ENCODE results near the gene CLCN7.

CLCN7 gene

DNA sequence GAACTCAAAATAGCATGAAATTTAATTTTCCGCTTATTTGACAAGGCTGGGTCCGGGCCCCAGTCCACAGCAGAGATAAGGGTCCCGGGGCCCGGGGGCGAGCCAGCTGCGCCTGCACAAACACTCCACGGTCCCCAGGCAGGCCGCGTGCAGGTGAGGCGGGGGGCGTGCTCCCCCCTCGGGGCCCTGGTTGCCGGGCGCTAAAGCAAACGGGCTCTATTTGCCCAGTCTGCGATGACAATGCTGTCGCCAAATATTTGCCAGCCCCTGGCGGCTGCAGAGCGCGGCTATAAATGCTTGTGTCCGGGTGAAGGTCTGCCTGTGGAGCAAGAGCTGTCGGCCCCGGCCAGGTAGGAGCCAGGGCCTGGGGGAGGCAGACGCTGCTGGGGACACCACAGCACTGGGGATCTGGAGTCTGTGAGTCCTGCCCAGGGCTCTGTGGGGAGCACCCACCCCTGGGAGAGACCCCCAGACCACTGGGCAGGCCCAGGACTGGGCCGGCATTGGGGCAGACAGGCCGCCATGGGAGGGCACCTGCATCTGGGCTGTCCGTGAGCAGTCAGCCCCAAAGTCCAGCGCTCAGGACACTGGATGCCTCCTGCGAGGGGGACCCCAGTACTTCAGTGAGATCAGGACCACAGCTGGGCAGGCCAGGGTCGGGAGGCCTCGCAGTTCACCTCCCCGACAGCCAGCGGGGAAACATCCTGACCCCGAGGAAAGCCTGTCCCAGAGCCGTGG, 43.9 kb downstream of the CLCN7 start, which contains the start of gene PERCC1:
Gene PERCC1 (plus strand): TSS at position 320 of the 738 bp plus-strand sequence. CDS start 1,516 bp downstream, outside the sequence.
- no peak for DNase-seq (ENCODE audit: low read depth)

DNA sequence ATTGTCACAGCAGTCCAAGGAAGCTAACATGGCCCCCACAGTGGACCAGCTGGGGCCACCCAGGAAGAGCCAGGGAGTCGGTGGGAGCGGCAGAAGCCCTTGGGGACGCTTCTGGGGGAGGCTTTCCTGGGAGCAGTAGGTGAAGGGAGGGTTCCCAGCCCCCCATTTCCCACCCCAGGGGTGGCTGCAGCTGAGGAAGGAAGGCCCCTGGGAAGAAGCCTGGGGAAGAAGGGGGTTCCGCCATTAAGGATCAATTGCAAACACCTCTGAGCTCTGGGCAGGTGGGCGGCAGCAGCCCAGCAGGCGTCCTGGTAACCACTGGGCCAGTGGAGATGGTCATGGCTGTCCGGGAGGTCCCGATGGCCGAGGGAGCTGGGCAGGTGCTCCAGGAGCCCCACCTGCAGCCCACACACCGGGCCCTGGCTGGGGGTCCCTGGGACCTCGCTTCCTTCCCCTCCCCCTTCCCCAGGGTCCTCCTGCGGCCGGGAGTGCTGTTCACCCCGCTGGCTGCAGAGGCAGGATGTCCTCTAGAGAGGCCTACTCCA, 44.5 kb downstream of the CLCN7 start:
- no peak for DNase-seq (ENCODE audit: low read depth)

DNA sequence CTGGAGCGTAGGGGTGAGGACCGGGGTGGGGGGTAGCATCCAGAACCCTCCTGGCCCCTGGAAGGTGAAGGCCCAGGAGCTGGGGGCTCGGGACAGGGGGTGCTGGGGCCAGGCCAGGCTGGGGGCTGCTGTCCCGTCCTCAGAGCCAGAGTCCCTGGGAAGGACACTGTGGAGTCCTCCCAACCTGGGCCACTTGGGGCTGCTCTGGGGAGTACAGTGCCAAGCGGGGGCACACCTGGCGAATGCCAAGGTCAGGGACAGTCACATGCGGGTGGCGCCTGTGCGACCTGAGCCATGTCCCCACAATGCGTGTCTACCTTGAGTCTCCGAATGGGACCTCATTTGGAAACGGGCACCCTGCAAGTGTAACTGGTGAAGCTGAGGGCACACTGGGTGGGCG, 45.2 kb downstream of the CLCN7 start:
- DNase-seq (ENCODE audit: low read depth): no peak

DNA sequence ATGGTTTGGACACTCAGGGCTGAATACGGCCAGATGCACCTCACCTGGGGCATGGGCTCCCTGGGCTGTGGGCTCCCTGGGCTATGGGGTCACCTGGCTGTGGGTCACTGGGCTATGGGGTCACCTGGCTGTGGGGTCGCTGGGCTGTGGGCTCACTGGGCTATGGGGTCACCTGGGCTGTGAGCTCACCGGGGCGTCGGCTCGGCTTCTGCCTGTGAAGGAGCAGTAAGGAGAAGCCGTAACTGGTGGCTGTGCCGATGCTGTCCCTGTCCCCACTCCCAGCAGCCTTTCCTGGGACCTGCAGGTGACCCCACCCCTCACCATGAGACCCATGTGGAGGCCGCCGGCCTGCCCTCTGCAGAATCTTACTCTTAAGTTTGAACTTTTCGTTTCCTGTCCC, 45.8 kb downstream of the CLCN7 start:
- DNase-seq (ENCODE audit: low read depth): no peak

DNA sequence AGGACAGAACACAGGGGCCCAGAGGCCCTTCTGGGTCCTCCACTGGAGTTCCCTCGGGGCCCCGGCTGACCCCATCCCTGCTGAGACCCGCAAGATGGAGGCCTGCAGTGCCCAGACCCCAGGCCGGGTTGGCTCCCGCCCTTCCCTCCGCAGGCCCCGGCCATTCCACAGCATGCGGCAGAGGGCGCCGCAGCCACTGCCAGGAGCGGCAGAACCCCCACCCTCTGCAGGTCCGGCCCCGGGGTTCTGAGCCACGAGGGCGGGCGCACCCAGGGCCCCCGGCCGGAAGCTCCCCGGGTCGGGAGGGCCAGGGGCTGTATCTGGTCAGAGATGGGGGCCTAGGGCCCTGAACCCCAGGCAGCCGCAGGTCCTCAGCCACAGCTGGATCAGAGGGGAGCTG, 46.3 kb downstream of the CLCN7 start:
- DNase-seq (ENCODE audit: low read depth): peak; percentile 22

DNA sequence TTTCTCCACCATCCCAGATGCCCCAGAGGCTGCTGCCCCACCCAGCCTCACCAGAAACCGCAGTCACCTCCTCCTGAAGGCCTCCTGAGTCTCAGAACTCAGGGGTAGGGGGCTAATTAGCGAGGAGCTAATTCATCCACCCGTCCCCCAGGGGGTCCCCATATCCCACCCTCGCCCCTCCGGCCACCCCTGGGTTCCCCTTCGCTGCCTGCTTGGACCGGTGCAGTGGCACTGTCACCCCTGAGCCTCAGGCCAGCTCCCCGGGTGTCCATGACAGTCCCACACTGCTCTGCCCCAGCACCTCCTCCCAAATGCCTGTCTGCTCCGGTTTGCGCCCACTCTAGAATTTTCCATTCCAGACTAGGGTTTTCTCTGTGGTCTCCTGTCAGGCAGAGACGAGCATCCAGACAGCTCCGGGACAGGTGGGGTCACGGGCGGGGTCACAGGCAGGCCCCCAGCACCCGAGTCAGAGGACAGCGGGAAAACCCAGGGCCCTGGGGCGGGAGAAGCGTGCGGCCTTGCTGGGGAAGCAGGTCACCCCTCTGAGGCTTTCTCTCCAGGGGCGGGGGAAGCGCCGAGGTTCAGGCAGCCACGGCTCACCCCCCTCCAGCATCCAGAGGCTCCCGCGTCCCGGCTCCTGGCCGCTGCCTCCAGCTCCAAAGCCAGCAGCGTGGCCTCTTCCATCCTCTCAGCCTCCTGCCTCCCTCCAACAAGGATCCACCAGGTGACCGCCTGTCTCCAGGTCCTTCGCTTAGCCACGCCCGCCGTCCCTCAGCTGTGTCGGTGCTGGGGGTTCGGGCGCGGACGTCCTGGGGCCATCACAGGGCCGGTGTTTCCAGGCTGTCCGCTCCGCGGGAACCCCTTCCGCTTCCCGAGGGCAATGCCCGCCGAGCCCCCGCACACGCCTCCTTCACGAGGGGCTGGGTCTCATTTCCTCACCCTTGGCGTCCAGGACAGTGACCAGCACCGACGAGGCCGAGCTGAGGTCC, 47.1 kb downstream of the CLCN7 start:
- DNase-seq (ENCODE audit: low read depth): no peak

DNA sequence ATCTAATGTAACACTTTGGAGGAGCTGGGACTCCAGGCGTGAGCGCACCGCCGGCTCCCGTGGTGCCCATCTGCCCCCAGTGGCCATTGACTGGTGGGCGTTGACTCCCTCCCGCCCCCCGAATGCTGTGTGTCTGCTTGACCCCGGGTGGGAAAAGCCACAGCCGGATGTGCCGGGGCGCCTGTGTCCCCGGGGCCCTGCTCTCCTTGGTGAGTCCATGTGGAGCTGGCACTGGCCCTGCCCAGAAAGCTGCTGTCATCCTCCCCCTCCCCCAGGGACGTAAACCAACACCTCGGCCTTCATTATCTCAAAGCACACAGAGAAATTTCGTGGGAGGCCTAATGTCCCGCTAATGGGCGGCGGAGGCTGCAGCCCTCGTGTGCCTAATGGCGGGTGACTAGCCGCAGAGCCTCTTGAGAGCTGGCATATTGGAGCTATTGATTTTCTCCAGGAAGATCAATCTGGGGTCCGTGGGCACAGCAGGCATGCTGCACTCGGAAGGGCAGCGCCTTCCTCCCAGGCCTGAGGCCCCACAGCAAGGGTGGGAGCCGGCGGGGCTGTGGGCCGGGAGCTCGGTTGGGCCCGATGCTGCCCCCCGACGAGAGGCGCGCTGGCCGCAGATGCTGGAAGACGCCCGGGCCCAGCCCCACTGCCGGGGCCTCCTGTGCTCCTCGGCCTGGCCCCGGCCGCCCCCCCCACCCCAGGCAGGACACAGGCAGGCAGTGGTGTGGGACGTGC, 47.9 kb downstream of the CLCN7 start:
- DNase-seq (ENCODE audit: low read depth): no peak

DNA sequence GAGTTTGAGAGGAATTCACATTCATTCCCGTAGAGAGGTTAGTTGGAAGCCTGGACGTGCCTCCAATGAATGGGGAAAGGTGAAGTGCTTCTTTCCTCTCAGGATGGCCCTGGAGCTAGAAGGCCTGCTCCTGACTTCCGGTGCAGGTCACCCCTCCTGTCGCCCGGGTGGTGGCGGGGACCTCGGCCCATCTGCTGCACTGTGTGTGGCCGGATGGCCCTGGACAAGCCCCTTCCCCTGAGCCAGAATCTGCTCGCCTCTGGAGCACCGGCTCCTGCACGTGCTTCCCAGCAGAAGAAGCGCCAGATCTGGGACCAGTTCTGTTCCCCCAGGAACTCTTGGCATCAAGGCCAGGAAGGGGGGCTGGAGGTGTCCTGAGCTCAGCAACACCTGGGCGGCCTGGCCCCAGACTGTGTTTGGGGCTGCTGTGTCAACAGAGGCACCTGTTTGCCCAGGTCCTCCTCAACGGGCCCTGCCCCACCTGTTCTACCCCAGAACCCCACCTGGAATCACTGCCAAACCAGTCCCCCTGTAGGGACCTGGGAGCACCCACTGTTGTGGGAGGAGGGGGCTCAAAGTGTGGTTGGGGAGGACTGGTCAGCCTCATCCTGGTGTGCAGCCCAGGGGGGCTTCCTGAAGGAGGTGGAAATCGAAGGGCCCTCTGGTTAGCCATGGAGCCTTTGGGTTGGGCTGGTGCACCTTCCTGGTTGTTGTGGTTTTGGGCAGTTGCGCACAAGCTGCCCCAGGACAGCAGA, 49.0 kb downstream of the CLCN7 start:
- no peak for DNase-seq (ENCODE audit: low read depth)

DNA sequence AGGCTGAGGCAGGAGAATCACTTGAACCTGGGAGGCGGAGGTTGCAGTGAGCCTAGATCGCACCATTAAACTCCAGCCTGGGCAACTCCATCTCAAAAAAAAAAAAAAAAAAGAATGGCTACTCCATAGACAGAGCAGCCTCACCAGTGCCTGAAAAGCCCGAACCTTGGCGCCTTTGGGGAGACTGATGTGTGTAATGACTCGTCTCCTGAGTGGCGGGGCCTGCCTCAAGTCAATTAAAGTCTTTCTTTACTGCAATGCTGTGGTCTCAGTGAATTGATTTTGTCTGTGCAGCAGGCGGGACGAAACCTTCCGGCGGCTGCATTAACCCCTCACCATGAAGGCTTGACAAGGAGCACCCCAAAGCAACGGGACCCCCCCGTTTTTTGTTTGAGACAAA, 50.8 kb downstream of the CLCN7 start:
- DNase-seq (ENCODE audit: low read depth): no peak

DNA sequence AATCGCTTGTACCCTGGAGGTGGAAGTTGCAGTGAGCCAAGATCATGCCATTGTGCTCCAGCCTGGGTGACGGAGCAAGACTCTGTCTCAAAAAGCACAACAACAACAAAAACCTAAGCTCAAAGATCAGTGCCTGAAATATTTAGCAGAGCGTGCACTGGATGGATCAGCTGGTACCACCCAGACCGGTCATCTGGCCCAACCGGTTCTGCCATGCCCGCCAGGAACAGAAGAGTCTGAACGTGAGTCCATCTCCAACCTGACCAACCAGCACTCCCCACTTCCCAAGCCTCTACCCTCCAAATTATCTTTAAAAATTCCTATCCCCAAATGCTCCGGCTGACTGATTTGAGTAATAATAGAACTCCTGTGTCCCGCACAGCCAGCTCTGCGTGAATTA, 52.8 kb downstream of the CLCN7 start:
- no peak for DNase-seq (ENCODE audit: low read depth)

DNA sequence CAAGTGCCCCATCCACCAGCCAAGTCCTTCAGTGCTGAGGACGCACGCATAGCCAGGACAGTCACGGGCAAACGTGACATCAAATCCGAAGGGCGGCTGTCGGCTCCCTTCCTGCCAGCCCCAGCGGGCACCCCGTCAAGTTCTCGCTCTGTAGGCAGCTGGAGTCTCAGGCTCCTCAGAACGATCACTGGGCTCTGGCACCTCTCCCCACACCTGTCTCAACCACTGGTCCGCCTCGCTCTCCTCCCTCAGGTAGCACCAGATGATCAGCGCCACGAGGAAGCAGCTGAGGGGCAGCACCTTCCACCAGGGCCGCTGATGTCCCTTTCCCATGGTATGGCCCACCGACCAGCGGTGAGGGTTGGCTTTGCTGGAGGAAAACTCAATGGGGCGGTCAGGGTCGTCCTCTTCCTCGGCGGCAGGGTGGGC, 54.7 kb downstream of the CLCN7 start:
- DNase-seq (ENCODE audit: low read depth): no peak

DNA sequence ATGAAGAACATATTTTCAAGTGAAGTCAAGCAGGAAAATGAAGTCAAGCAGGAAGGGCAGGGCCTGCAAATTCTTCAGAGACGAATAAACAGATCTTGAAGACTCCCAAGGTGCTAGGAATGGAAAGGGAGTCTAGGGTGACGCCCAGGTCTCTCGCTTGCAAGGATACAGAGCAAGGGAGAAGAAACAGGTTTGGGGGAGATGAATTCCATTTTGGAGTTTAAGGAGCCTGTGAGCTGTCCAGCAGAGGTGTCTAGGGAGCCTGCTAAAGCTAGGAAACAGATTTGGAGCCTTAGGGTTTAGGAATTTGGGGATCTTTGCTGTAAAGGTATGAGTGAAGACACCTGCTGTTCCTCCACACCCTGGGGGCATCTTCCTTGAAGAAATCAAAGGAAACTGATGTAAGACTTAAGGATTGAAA, 58.3 kb downstream of the CLCN7 start:
- DNase-seq (ENCODE audit: low read depth): no peak

DNA sequence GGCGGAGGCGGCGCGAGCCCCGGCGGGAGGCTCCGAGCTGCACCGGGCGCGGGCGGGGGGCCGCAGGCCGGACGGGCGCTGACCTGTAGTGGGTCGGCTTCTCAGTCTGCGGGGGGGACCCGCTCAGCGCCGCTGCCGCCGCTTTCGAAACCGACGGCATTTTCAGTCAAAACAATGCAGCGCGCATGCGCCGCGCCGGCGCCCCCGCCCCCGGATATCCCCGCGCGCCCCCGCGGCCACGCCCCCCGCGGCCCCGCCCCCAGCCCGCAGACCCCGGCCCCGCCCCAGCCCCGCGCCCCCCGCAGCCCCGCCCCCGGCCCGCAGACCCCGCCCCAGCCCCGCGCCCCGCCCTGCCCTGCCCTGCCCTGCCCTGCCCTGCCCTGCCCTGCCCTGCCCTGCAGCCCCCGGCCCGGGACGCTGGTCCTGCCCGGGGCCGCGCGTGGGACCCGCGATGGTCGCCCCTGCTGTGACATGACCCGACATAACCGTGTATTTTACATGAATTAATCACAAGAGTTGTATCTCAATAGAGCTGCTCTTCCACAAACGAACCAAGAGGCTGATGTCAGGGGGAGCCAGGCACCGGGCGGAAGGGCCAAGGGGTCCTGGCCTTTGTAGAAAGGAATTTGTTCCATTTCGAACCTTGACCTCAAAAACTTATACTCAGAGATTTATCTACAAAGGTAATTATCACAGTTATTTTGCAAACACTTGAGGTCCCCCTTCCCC, 60.1 kb downstream of the CLCN7 start, which contains the start of gene UNKL:
Gene UNKL (minus strand): TSS at position 173 of the 729 bp plus-strand sequence. CDS start 13 bp downstream, at position 160.
- DNase-seq (ENCODE audit: low read depth): no peak

DNA sequence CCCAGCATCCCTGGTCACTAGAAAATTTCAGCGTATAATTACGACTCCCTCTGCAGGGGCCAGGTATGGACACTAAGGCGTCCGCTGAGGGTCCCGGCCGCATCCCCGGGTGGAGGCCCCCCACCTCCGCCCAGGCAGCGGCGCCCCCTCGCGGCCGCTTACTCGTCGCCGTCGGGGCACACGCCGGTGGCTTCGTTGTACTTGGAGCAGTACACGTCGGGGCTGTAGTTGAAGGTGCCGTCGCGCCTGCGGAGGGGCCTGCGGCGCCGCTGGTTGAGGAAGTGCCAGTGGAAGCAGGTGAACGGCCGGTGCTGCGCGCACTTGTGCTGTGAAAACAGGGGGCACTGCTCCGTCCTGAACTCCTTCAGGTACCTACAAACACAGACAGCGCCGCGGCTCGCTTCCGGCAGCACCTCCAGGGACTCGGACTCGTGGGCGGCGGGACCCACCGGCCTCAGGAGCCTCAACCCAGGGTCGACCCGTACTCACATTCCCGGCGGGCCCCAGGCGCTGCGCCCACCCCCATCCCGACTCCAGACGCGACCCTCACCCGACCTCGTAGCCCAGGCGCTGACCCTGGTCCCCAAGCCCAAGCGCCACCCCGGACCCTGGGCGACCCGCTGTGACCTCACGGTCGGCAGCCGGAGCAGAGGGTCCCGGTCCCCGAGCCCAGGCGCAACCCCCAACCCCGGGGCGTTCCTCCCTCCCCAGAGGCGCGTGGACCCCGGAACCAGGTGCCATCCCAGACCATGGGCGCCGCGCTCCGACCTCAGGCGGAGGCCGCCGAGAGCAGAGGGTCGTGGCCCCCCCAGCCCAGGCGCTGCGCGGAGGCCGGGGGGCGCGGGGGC, 60.9 kb downstream of the CLCN7 start:
- peak; percentile 55 for DNase-seq (ENCODE audit: low read depth)

DNA sequence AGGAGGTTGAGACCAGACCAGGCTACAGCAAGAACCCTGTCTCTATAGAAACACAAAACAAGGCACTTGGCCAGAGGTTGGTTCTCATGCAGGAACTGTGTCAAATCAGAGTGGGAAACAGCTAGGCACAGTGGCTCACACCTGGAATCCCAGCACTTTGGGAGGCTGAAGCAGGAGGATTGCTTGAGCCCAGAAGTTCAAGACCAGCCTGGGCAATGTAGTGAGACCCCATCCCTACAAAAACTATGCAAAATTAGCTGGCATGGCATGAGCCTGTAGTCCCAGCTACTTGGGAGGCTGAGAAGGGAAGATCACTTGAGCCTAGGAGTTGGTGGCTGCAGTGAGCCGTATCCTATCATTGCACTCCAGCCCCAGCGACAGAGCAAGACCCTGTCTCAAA, 62.0 kb downstream of the CLCN7 start:
- no peak for DNase-seq (ENCODE audit: low read depth)

DNA sequence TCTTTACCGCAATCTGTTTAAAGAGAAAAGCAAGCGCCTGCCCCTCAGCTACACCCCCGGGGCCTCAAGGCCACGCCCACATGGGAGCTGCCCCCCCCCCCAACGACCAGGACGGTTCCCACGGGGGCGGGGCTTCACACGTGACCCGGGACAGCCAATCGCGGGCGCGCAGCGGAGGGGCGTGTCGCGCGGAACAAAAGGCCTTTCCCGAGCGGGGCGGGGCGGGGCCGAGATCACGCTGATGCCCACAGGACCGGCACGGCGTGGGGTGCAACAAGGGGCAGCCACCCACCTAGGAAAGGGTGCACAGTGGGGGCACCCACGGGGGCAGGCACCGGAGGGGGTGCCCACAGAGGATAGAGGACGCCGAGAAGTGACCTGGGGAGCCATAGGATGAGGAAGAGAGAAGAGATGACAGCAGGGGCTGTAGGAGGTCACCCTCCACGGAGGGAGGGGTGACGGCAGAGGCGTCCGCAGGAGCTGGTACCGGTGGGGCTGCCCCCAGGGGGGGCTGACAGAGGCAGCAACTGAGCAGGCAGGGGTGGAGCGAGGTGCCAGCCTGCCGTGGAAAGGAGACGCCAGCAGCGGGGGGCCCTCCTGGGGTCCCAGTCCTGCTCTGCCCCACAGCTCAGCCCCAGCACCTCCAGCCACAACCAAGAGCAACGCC, 66.5 kb downstream of the CLCN7 start:
- peak; percentile 41 for DNase-seq (ENCODE audit: low read depth)

DNA sequence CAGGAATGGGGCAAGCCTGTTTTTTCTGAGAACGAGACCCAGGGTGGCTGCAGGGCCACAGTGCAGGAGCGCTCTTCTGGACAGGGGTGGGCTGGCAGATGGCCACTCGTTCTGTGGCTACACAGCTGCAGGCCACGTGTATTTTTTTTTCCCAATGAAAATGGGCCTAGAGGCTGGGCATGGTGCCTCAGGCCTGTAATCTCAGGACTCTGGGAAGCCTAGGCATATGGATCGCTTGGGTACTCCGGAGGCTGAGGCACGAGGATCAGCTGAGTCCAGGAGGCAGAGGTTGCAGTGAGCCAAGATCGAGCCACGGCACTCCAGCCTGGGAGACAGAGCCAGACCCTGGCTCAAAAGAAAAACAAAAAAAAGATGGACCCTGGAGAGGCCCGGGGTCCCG, 67.1 kb downstream of the CLCN7 start:
- no peak for DNase-seq (ENCODE audit: low read depth)

DNA sequence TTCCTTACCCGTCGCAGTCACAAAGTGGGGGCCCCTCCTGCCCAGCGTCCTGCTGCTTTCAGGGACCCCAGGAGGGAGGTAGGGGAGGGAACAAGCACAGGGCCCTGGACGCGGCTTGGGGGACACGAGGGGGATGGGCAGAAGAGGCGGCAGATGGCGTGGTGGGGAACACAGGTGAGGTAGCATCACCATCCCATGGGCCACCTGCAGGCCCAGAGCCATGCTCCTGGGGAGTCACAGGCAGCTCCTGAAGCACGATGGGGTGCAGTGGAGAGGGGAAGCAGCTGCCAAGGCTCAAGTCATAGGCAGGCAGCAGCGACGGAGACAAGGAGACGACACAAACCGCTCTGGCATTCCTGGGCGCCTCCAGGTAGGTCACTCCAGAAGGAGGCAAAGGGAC, 71.1 kb downstream of the CLCN7 start:
- DNase-seq (ENCODE audit: low read depth): no peak

DNA sequence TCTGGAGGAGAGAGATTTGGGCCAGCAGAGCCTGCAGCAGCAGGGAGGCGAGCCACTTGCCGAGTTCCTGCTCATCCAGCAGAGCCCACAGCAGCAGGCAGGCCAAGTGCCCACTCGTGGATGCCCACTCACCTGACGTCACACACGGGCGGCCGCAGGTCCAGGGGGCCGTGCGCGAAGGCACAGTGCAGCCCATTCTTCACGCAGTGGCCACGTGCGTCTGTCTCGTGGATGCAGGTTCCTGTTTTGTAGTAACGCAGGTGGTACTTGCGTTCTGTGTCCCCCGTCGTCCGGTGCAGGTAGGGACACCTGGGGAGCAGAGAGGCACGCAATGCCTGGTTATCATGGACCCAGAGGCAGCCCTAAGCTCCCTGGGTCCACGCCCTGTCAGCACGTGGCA, 71.8 kb downstream of the CLCN7 start:
- DNase-seq (ENCODE audit: low read depth): no peak
